HG03025 (cell line): ENCODE measurements around the gene MTNR1A.

ENCODE experiments used
- ATAC-seq: cut with Tn5 transposase; IDR thresholded peaks from one replicate; pipeline ENCODE4 v1.9.1; 2021; ENCODE audit warnings: mild to moderate bottlenecking, moderate library complexity; ENCODE audit not compliant: unreplicated experiment, low FRiP score

MTNR1A gene

GRCh38 chr4:186554914-186555827 is at the start of gene MTNR1A:
Gene MTNR1A (minus strand): TSS chr4:186555567. CDS start chr4:186555365, 202 bp downstream.
- no peak for ATAC-seq

DNA sequence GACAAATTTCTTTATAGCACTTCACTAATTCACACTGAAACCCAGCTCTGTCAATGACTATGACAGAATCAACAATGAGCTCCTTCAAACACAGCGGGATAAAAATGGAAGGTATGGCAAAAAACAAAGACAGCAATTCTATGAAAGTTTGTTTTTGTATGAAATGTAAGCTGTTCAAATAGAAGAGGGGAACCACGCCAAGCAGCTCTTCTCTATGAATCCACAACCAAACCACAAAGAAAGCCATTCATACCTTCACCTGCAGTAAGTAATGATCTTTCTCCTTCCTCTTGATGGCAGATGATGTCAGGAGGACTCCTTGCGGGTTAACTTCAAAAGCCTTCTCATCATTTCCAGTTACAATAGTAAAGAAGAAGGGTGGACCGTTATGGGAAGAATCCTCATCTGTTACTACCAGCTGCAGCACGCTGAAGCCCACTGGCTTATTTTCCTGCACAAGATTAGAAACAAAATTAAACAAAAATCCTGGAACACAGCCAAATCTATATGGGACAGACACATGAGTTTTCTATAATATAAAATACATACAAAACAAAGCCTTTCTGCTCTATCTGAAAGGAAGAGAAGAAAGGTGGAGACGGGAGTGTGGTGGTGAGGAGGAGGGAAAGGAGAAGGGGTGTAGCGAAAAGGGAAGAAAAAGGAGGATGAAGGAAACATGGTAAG is 48.9 kb upstream of the MTNR1A start:
- no peak for ATAC-seq

- no peak for ATAC-seq
These were observed 47.6 kb upstream of the MTNR1A start for GRCh38 chr4:186602978-186603377.

- no peak for ATAC-seq
These were observed 44.1 kb upstream of the MTNR1A start for GRCh38 chr4:186599483-186599882.

GRCh38 chr4:186598686-186599085 is 43.3 kb upstream of the MTNR1A start:
- no peak for ATAC-seq

DNA sequence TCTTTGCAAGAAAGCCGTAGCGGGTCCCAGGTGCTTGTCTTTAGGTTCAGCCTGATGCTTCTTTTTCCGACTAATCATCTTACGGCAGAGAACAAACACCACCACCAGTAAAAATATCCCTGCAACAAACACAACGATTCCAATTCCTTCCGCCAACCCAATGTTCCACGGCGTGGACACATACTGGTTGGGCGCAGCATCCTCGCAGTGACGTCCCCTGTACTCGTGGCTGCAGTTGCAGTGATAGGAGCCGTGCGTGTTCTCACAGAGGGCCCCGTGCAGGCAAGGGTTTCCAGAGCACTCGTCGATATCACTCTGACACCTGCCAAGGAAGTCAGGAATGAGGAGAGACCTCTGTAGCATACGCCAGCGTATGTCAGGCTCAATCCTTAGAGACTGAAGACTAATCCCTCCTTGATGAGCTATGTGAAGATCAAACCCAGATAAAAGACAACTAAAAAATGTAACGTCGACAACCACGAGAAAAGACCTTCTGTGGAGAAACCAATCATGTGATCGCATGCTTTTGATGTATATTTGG is 41.6 kb upstream of the MTNR1A start:
- no peak for ATAC-seq

GRCh38 chr4:186596346-186596745 is 41.0 kb upstream of the MTNR1A start:
- ATAC-seq, result no peak

DNA sequence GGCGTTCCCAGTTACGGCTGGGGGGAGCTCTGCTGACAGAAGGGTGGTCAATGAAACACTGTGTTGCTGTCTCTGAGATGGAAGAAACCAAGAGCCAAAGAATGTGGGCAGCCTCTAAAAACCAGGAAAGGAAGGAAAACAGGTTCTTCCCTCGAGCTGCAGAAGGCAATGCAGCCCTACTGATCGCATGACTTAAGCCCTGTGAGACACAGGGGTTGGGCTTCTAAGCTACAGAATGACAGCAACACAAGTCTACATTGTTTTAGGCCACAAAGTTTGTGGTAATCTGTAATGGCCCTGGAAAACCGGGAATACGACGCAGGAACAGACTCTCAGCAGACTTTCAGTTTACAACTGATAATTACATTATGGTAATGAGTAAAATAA is 38.2 kb upstream of the MTNR1A start:
- no peak for ATAC-seq

GRCh38 chr4:186592966-186593586 is 37.7 kb upstream of the MTNR1A start:
- ATAC-seq, result no peak

GRCh38 chr4:186592445-186592844 is 37.1 kb upstream of the MTNR1A start:
- ATAC-seq, result no peak

- ATAC-seq, result no peak
These were observed 36.3 kb upstream of the MTNR1A start for GRCh38 chr4:186591651-186592050.

- ATAC-seq, result no peak
These were observed 33.1 kb upstream of the MTNR1A start for GRCh38 chr4:186588503-186588902.

DNA sequence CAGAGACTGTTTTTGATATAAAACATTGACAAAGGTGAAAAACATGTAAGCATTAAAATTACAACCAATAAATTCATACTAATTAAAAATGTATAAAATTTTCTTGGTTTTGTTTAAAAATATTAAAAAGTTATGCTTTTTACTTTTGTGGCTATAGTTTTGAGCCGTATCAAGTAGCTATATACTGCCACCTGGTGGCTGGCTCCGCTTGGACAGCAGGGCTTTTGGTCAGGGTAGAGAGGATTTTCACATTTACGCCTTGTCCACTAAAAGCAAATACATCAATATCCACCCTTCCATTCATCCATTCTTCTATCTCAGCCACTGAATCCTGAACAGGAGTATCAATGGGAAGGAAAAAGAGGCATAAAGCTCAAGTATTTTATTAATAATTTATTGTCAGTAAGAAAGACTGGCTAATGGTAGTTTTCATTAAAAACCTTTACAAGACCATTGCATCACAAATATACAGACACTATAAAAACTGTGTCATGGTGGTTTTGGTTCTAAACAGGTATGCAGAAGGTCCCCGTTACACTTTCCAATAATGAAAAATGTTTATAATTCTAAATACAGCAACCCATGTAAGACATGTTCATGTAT is 32.1 kb upstream of the MTNR1A start:
- ATAC-seq, result peak; percentile 68

DNA sequence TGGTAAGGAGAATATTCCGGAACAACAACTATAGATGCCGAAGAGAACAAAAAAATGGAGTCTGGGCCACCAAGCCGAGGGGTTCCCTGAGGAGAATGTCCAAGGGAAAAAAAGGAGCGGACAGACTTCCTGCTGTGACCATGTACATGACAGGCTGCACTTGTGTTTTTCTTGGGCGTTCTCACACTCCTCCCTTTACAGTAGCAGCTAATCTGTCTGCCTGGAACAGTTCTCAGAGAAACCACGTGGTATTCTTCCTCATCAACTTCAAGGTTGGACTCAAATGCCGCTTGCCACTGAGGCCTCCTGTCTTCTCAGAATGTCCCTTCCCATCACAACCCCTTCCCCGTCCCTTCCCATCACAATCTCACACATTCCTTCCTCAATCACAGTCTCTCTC is 30.8 kb upstream of the MTNR1A start:
- ATAC-seq, result no peak

GRCh38 chr4:186584912-186585311 is 29.5 kb upstream of the MTNR1A start:
- no peak for ATAC-seq

- ATAC-seq, result no peak
These were observed 26.1 kb upstream of the MTNR1A start for GRCh38 chr4:186581421-186581820.

- no peak for ATAC-seq
These were observed 25.3 kb upstream of the MTNR1A start for GRCh38 chr4:186580669-186581068.

DNA sequence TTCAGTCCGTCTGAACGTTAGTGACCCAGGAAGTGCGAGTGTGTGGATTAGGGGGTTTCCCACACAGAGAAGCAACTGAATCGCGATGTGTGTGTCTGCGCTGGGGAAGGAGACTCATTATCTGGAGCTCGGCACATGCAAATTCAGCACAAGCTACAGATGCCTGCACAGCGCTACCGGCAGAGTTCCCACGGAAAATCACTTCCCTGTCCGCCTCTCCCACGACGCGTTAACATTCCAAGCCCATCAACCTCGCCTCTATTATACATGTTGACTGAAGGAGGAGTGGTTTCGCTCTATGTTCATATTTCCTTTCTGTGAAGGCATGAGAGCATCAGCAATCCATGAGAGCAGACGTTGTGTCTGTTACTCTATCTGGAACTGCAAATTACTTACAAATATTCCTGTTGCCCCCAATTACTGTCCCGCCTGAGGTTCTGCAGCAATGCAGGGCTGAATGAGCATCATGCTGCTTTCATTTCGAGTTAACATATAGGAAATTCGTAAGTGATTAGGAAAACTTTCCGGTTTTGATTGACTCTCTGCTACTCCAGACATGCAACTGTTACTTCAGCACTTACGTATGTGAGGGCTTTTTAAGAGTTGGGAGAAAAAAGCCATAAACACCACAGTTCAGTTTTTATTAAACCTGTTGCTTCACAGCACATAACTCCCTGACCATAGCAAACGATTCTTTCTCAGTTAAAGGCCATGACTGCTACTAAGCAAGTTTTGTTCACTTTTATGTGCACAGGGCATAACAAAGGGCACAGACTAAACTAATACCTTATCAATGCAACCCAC is 15.0 kb upstream of the MTNR1A start:
- ATAC-seq, result no peak

DNA sequence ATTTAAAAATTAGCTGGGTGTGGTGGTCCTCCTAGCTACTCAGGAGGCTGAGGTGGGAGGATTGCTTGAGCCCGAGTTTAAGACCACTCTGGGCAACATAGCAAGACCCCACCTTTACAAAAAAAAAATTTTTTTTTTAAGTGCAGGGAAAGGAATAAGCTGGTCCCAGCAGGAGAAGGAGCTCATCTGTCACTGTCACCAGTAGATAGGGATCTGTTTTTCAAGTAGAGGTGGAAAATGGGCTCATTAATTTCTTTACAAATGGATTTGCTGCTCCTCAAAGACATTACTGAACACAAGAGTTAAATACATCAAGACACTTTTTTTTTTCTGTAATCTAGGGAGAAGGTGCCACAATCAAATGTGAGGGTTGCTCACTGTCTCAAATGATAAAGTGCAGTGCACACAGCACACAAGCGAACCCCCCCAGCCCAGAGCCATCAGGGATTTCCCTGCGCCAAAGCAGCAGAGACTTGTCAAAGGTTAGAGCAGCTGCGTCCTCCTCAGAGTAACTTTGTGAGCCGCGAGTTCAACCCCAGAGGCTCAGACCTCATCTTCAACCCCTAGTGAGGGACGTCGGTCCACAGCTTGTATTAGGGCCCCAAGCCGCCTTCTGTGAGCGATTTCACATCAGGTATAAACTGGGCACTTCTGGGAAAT is 14.3 kb upstream of the MTNR1A start:
- no peak for ATAC-seq
